ENCODE measurements around the gene TENM4.
A peak's percentile ranks its signal among the peaks of the same experiment; 100 is the strongest.
"Not testable (repeated sequence)": the region's sequence is repeated elsewhere in the genome, so short reads cannot be mapped to it uniquely, and the experiment has no call there.

Gene TENM4

GRCh38 chr11:78645226-78646202, 795.3 kb downstream of the TENM4 start:
- peak in 1 of 2 donors; percentile 20 for DNase-seq (ENCODE audit: low read depth in 2 of 2)

- no peak for DNase-seq (ENCODE audit: low read depth in 2 of 2)
Observed at GRCh38 chr11:78643676-78644056, 797.2 kb downstream of the TENM4 start.

- no peak for DNase-seq (ENCODE audit: low read depth in 2 of 2)
Observed at GRCh38 chr11:78642979-78643675, 797.7 kb downstream of the TENM4 start.

GRCh38 chr11:78641541-78641940, 799.3 kb downstream of the TENM4 start:
- no peak for DNase-seq (ENCODE audit: low read depth in 2 of 2)

GRCh38 chr11:78638704-78639380, 802.0 kb downstream of the TENM4 start:
- no peak for DNase-seq (ENCODE audit: low read depth in 2 of 2)

- not testable (repeated sequence) for DNase-seq (ENCODE audit: low read depth in 2 of 2)
Observed at GRCh38 chr11:78637527-78637926, 803.3 kb downstream of the TENM4 start.

- DNase-seq (ENCODE audit: low read depth in 2 of 2), result no peak
Observed at GRCh38 chr11:78635814-78636506, 804.9 kb downstream of the TENM4 start.

- DNase-seq (ENCODE audit: low read depth in 2 of 2), result no peak
Observed at GRCh38 chr11:78633516-78634310, 807.1 kb downstream of the TENM4 start.

GRCh38 chr11:78630561-78631303, 810.1 kb downstream of the TENM4 start:
- DNase-seq (ENCODE audit: low read depth in 2 of 2), result no peak

- DNase-seq (ENCODE audit: low read depth in 2 of 2), result no peak
Observed at GRCh38 chr11:78630155-78630554, 810.7 kb downstream of the TENM4 start.

GRCh38 chr11:78622666-78623065, 818.2 kb downstream of the TENM4 start:
- no peak for DNase-seq (ENCODE audit: low read depth in 2 of 2)

- DNase-seq (ENCODE audit: low read depth in 2 of 2), result no peak
Observed at GRCh38 chr11:78620159-78620558, 820.7 kb downstream of the TENM4 start.

- no peak for DNase-seq (ENCODE audit: low read depth in 2 of 2)
Observed at GRCh38 chr11:78615724-78616123, 825.1 kb downstream of the TENM4 start.

- no peak for DNase-seq (ENCODE audit: low read depth in 2 of 2)
Observed at GRCh38 chr11:78613378-78613813, 827.4 kb downstream of the TENM4 start.

- no peak for DNase-seq (ENCODE audit: low read depth in 2 of 2)
Observed at GRCh38 chr11:78612721-78613377, 828.0 kb downstream of the TENM4 start.

- DNase-seq (ENCODE audit: low read depth in 2 of 2), result not testable (repeated sequence)
Observed at GRCh38 chr11:78609321-78609720, 831.5 kb downstream of the TENM4 start.

- no peak for DNase-seq (ENCODE audit: low read depth in 2 of 2)
Observed at GRCh38 chr11:78607696-78608095, 833.1 kb downstream of the TENM4 start.

- DNase-seq (ENCODE audit: low read depth in 2 of 2), result no peak
Observed at GRCh38 chr11:78606667-78607066, 834.2 kb downstream of the TENM4 start.

GRCh38 chr11:78605296-78605695, 835.5 kb downstream of the TENM4 start:
- DNase-seq (ENCODE audit: low read depth in 2 of 2), result no peak

- DNase-seq (ENCODE audit: low read depth in 2 of 2), result no peak
Observed at GRCh38 chr11:78603792-78604191, 837.0 kb downstream of the TENM4 start.

Data from activated CD8-positive, alpha-beta memory T cell treated with anti-CD3 and anti-CD28 coated beads for 4 hours (primary cell).